Stimulated activated CD8-positive, alpha-beta memory T cell treated with anti-CD3 and anti-CD28 coated beads, Interleukin-12 subunit alpha, Interleukin-12 subunit beta, amount 100 ng/mL, for 1 hour (primary cell): ENCODE data around the gene HEPHL1.
"Not testable (repeated sequence)": the region's sequence is repeated elsewhere in the genome, so short reads cannot be mapped to it uniquely, and the experiment has no call there.

Experiments used
- DNase-seq: peaks from one replicate; pipeline ENCODE4 v3.0.0-alpha.2; 2020; ENCODE audit warnings: low read depth

HEPHL1 gene, protein sequence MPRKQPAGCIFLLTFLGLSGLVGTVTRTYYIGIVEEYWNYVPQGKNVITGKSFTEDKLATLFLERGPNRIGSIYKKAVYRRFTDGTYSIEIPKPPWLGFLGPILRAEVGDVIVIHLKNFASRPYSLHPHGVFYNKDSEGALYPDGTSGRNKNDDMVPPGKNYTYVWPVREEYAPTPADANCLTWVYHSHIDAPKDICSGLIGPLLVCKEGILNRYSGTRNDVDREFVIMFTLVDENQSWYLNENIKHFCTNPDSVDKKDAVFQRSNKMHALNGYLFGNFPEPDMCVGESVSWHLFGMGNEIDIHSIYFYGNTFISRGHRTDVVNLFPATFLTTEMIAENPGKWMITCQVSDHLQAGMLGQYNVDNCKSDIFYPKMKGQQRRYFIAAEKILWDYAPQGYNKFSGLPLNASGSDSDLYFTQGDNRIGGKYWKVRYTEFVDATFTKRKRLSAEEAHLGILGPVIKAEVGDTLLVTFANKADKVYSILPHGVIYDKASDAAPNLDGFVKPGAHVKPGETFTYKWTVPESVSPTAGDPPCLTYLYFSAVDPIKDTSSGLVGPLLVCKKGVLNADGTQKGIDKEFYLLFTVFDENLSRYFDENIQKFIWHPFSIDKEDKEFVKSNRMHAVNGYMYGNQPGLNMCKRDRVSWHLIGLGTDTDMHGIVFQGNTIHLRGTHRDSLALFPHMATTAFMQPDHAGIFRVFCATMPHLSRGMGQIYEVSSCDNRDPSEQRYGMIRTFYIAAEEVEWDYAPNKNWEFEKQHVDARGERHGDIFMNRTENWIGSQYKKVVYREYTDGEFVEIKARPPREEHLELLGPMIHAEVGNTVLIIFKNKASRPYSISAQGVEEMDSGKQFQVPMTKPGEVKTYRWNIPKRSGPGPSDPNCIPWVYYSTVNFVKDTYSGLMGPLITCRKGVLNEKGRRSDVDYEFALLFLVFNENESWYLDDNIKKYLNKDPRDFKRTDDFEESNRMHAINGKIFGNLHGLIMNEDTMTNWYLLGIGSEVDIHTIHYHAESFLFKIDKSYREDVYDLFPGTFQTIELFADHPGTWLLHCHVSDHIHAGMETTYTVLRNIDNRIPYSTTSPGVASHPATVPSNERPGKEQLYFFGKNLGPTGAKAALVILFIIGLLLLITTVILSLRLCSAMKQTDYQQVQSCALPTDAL

DNA sequence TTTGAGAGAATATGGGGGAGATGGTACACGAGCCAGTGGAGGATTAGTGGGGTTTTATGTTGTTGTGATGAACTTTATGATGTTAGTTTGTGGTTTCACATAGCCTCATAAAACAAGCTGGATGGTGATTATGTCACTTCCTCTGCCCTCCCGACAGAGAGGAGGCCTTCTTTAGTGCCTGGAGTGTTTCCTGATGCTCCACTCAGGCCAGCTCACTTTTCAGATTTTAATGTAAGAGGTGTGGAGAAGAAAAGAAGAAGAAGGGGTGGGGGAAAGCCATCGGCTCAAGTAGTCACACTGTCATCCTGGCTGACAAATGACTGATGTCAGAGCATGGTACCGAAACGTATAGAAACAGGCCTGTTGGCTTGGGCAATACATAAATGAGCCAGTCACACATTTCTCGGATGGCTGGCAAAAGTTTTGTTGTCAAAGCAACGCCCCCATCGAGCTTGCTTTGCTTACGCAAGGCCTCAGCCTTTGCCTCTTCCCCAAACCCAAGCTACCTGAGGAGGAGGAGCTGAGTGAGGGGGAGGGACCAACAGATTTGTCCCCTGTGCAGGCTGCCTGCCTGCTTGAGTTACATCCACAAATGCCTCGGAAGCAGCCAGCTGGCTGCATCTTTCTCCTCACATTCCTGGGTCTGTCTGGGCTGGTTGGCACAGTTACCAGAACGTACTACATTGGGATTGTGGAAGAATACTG, at the start of gene HEPHL1:
Gene HEPHL1 (plus strand): TSS at position 578 of the 705 bp plus-strand sequence. CDS start 15 bp downstream, at position 593.
- no peak for DNase-seq

DNA sequence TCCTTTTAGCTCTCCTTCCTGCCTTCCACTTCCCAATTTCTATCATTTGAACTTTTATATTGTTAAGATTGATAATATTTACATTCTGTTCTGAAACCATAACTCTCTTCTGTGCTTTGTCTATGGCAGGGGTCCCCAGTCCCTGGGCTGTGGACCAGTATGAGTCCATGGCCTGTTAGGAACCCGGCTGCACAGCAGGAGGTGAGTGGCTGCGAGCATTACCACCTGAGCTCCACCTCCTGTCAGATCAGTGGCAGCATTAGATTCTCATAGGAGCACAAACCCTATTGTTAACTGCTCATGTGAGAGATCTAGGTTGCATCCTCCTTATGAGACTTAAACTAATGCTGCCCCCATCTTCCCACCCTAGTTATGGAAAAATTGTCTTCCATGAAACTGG, 48.4 kb upstream of the HEPHL1 start:
- no peak for DNase-seq

DNA sequence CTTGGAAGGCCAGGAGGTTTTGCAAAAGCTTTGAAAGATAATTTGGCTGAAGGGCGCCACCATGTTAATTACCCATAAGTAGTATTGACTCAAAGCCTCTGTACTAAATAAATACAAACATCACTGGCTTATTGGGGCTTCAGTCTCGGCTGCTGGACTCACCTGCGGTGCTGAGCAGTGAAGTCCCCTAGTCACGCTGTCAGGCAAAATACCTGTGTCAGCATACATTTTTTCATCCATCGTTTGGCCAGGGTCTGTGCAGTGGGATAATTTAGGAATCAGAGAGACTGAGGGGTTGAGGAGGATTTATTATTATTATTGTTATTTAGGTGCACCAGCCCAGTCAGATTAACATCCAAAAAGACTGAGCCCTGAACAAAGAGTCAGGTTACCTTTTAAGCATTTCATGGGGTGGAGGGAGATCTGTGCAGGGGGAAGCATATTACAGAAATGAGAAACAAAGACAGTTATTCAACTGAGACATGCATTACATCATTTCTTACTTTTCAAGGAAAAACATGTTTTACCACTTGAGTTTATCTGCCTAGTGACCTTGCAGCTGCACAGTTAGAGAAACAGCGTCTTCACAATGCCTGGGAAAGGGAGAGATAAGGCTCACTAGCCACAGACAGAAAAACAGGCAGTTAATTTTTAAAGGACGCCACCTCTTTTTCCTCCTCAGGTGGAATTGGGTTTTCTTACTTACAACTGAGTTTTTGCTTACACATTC, 47.7 kb upstream of the HEPHL1 start:
- DNase-seq = not testable (repeated sequence)

DNA sequence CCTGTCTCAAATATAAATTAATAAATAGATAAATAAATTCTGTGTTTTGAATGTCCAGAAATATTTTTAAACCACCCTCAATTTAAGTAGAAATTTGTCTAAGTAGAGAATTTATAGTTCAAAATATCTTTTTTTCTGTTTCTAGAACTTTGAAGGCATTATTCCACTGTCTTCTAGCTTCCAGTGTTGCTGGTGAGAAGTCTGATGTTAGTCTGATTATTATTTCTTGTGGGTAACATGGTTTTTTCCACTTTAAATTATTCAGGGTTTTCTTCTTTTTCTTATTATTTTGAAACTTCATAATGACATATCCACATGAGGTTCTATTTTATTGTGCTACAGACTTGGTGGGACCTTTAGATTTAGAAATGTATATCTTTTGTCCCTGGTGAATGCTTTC, 46.4 kb upstream of the HEPHL1 start:
- no peak for DNase-seq

DNA sequence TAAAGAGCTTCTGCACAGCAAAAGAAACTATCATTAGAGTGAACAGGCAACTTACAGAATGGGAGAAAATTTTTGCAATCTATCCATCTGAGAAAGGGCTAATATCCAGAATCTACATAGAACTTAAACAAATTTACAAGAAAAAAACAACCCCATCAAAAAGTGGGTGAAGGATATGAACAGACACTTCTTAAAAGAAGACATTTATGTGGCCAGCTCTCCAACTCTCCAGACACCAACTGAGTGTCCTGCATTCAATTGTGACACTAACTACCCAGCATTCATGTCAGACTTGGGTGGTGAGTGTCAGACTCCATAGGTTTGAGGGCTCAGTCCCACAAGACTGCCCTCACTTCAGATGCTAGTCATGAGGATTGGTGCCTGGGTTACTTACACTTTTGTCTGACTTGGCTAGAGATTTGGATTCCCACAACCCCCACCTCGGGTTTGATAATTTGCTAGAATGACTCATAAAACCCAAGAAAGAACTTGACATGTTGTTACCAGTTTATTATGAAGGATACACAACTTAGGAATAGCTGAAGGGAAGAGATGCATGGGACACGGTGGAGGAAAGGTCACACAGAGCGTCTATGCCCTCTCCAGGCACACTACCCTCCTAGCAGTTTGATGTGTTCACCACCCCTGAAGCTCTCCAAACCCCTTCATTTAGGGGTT, 44.4 kb upstream of the HEPHL1 start:
- DNase-seq = not testable (repeated sequence)

DNA sequence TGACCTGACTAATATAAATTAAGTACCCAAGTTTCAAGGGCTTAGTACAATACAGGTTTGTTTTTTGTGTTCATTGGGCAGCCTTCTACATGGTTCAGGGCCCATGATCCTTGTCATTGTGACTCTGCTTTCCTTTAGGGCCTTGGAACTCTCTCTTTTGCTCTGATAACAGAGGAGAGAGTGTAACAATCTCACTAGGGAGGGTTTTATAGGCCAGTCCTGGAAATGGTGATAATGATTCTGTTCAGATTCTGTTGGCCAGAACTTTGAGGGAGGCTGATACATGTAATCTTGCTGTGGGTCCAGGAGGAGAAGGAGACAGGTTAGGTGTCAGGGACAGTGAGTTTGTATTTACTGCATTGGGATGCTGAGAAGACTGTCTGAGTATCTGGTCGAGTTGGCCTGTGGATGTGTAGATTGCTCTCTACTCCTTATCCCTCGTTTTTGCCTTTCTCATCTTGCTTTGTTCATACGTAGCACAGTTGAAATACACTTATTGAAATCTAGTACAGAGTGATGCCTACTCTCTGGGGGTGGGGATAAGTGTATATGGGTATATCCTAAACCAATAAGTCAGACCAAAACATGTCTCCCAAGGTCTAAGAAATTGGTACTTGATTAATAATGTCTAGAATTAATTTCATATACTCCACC, 37.5 kb upstream of the HEPHL1 start:
- DNase-seq = no peak

DNA sequence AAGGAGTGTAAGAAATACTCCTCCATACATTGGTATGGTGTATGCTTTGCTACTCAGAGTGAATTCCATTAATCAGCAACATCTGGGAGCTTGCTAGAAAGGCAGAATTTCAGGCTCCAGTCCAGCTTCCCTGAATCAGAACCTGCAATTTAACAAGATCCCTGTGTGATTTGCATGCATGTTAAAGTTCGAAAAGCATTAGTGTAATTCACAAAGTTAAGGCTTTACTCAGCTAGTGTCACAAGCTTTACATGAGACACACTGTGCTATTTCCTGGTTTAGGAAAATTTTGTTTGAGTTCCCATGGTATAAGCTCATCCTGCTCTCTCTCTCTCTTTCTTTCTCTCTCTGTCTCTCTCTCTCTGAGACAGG, 37.0 kb upstream of the HEPHL1 start:
- no peak for DNase-seq

DNA sequence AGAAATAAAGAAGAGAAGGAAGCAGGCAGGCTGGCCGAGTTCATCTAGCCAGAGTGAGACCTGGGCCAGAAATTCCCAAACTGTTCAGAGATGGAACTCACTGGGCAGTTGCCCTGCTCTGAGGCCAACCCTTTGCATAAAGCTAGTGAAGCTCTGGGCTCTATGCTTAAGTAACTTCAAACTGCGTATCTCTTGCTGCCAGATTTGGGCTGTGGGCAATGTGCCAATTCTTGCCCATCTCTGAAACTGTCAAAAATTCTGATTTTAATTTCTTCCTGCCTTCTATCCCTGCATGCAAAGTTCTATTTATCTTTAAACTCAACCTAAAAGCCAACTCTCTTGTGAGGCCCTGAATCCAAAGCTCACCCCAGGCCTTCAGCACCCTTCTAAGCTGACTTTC, 36.2 kb upstream of the HEPHL1 start:
- DNase-seq = no peak

DNA sequence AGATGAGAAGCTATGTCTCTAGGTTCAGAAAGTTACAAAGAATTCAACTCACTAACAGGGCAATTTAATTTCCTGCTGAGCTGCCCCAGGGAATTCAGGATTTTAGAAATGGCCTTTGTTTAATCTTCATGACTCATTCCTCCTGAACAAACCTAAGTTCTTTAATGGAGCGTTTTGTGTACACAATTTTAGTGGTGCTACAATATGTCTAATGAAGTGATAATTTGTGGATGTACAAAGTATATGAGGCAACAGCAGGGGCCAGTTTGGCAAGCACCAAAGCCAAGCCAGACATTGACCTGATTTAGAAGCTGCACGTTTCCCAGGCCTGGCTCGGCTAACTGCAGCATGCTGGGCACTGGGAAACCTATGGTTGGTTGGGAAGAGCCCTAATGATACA, 34.4 kb upstream of the HEPHL1 start:
- DNase-seq = no peak

DNA sequence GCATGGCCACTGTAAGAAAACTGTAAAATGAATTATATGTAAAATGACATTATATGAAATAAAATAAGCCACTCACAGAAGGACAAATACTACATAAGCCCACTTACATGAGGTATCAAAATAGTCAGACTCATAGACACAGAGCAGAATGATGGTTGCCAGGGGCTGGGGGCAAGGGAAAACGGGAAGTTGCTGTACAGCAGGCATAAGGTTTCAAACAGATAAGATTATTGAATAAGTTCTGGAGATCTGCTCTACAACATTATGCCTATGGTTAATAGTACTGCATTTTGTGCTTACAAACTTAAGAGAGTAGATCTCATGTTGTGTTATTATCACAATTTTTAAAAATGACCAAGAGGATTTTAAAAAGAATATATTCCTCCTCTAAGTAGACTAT, 32.7 kb upstream of the HEPHL1 start:
- DNase-seq = no peak

DNA sequence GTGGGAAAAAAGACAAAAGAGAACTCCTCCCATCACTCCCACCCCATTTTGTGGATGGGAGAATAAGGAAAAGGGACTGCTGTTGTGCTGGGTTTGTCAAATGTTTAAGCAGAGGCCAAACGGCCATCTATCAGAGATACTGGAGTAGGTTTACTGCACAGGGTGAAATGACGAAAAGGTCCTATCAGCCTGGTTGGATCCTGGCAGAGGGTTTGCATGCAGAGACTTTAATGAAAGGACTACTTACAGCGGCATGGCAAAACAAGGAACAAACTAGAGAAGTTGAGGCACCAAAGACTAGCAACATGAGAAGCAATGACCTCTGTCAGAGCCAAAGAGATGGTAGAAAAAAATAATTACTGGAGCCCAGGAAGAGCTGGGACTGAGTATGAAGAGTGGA, 32.2 kb upstream of the HEPHL1 start:
- DNase-seq = no peak

DNA sequence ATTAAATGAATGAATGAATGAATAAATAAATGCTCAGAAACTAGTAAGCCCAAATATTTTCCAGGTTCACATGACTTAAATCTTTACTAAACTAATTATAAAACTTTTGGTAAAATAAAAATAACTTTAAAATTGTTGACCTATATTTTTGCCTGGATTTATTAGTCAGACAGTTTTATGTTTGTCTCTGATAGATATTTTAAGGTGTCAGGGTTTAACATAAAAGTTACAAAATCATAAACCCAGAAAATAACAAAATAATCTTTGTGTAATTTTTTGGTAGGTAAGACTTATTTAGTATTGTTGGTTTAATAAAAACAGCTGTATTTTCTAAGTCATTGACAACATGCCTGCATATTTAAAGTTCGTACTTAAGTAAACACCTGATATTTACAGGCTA, 27.4 kb upstream of the HEPHL1 start:
- DNase-seq = no peak

DNA sequence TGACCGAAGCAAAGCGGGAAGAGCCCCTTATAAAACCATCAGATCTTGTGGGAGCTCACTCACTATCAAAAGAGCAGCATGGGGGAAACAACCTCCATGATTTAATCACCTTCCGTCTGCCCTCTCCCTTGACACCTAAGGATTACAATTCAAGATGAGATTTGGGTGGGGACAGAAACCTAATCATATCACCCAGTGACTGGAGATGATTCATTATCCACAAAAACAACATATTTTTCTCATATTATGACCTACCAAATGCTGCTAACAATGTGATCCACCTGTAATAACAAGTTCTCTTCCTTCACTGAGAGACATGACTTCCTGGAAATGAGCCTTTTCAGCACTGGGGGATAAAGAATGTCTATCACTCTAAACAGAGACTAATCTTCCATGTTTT, 23.4 kb upstream of the HEPHL1 start:
- DNase-seq = no peak

DNA sequence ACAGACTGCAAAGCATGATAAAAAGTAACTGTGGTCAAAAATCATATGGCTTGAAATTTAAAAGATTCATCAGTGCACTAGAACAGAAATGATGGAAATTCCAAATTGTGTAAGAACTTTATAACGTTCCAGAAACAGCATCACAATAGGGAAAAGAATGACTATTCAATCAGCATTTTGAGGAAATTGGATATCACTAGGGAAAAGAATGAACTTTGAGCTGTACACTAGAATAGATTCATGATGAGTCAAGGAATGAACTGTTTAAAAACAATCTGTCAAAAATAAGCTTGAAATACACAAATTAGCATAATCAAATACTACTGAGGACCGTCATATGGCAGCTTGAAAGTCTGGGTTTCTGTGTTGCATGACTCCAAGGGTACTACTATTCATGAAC, 20.5 kb upstream of the HEPHL1 start:
- DNase-seq = no peak

DNA sequence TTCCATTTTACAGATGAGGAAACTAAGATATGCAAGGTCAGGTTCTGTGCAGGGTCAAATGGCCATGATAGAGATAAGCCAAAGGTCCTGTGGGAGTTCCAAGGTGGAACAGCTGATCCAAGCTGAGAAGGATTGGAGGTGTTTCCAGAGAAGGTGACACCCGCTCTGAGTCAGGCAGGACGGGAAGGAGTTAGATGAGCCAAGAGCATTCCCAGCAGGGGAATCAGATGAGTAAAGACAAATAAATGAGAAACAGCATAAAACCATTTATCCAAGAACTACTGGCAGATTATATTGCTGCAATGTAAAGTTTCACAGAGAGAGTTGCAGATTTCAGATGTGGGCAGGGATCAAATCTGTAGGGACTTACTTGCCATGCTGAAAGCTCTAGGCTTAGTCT, 18.9 kb upstream of the HEPHL1 start:
- no peak for DNase-seq

DNA sequence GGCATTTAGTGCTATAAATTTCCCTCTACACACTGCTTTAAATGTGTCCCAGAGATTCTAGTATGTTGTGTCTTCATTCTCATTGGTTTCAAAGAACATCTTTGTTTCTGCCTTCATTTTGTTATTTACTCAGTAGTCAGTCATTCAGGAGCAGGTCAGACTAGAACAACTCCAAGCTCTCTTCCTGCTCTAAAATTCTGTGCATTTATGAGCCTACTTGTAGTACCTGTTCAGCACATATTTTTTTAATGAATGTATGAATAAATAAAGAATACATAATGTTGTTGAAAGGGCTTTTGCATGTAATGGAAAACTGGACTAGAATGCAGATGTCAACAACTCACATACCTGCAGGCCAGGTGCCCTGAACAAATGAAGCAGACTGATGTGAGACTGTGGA, 13.7 kb upstream of the HEPHL1 start:
- DNase-seq = no peak

DNA sequence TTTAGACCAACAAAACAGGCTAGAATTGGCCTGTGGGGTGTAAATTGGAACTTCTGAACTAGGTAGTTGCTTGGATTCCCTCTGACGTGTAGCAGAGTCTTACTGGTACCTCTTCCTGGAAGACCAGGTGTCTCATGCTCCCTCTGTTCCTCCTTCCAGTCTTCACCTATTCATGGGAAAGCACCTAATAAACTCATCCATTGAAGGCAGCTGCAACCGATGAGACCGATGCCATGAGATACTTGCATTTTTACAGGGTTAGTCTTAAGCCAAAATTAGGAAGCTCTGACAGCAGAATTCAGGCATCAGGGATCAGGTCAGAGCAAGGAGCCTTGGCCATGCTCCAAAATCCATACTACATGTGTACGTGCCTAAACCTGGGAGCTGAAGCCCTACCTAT, 13.2 kb upstream of the HEPHL1 start:
- no peak for DNase-seq

DNA sequence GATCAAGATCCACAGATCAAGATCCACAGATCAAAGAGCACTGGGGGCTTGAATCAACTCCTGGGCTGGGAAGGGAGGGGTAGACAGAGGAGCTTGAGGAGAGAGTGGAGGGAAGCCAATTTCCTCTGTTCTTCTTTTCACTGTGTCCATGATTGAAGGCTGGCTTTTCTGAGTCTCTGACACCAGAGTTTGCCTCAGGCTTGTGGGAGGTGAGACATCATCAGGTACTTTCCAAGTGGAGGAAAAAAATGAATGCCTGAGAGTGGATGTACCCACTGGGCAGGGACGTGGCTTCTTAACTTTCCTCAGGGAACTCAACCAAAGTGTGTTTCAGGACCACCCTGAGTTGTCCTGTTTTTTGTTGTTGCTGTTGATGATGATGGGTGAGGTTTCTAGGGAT, 11.0 kb upstream of the HEPHL1 start:
- DNase-seq = no peak

DNA sequence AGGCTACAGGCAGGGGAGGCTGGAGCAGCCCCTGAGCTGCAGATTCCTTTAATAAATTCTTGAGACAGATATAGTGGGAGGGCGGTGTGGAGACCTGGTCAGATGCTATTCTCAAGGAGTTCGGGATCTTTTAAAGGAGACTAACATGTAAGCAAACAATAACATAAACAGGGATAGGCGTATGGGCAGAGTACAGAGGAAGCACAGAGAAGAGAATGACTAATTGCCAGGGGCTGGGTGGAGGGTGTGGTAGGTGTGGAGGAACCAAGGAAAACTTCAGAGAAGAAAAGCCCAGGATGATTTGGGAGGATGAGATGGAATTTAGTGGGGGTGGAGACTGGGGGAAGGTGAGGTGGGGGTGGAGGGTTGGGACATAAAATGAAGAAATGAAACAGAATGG, 9.7 kb upstream of the HEPHL1 start:
- no peak for DNase-seq

DNA sequence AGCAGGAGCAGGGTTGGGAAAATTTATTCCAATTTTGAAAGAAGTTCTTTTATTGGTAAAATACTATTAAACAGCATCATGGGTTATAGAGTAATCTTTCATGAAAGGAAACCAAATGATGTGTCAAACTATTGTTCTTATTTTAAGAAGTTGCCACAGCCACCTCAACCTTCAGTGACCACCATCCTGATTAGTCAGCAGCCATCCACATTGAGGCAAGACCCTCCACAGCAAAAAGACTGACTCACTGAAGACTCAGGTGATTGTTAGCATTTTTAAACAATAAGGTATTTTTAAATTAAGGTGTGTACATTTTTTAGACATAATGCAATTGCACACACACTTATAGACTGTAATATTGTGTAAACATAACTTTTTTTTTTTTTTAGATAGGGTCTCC, 3.7 kb upstream of the HEPHL1 start:
- no peak for DNase-seq
